ENCODE data around the gene TNFSF13. TPM values are rescaled to one million over a fixed set of nuclear protein-coding genes. Genes with fewer than 3 reads are reported as not detected.

The TNFSF13 gene
- 1 to 10 TPM; 1.8 to 2.5 TPM for total RNA-seq

GRCh38 chr17:7558544-7559319 is at the start of gene TNFSF13:
TSS of gene TNFSF13 (plus strand) at chr17:7558750. CDS start at chr17:7559040, 290 bp downstream.
- POLR2A ChIA-PET: no interaction called here
- DNase-seq (peak; percentile 19), ATAC-seq (no peak)
- CTCF ChIA-PET: interaction anchor here (0.5 to 2.8 kb wide), 7 partner anchors 31 to 501 kb away, joined by 3 to 26 read pairs (median 4); no protein-coding TSS in a partner anchor
- peaks cover 9% of the 10 kb centered on the region for H3K36me3 Mint-ChIP-seq (ENCODE audit: low read depth)
- peaks cover 43% of the 10 kb centered on the region for H3K4me1 Mint-ChIP-seq
- H3K4me3 Mint-ChIP-seq: peak within 1 kb of the TSS; percentile 37
- intact Hi-C loops (cut with DNase I, micrococcal nuclease): no loop called here
- H3K9me3 Mint-ChIP-seq (ENCODE audit: low read depth): no peaks in the 10 kb centered on the region
- no peaks in the 10 kb centered on the region for H3K27me3 Mint-ChIP-seq
- H3K27ac Mint-ChIP-seq: peak within 1 kb of the TSS; percentile 68

GRCh38 chr17:7508846-7509245 is 49.7 kb upstream of the TNFSF13 start:
- ATAC-seq (no peak), DNase-seq (no peak)
- H3K36me3 Mint-ChIP-seq (ENCODE audit: low read depth): peaks cover 75% of the 10 kb centered on the region
- POLR2A ChIA-PET: interaction anchor here (0.7 kb wide), 2 partner anchors 64 to 169 kb away, joined by 3 read pairs; partner anchors contain the start of gene CHRNB1
- no peaks in the 10 kb centered on the region for H3K27me3 Mint-ChIP-seq
- H3K27ac Mint-ChIP-seq: no peak overlapping the region
- intact Hi-C loops (cut with DNase I, micrococcal nuclease): no loop called here
- H3K4me1 Mint-ChIP-seq: no peaks in the 10 kb centered on the region
- no peak overlapping the region for H3K4me3 Mint-ChIP-seq
- CTCF ChIA-PET: interaction anchor here (0.7 to 1.3 kb wide), 5 partner anchors 14 to 54 kb away, joined by 3 to 5 read pairs (median 3); partner anchors contain the start of gene SENP3
- H3K9me3 Mint-ChIP-seq (ENCODE audit: low read depth): no peaks in the 10 kb centered on the region

GRCh38 chr17:7509937-7510336 is 48.6 kb upstream of the TNFSF13 start:
- H3K27me3 Mint-ChIP-seq: no peaks in the 10 kb centered on the region
- no peak for DNase-seq
- H3K27ac Mint-ChIP-seq: no peak overlapping the region
- no peak for ATAC-seq
- intact Hi-C loops (cut with DNase I, micrococcal nuclease): no loop called here
- no peak overlapping the region for H3K4me3 Mint-ChIP-seq
- H3K4me1 Mint-ChIP-seq: no peaks in the 10 kb centered on the region
- peaks cover 79% of the 10 kb centered on the region for H3K36me3 Mint-ChIP-seq (ENCODE audit: low read depth)
- H3K9me3 Mint-ChIP-seq (ENCODE audit: low read depth): no peaks in the 10 kb centered on the region
- ChIA-PET CTCF (no interaction called here), POLR2A (no interaction called here)

- Mint-ChIP-seq H3K27me3 (no peaks in the 10 kb centered on the region), H3K36me3 (ENCODE audit: low read depth) (peaks cover 74% of the 10 kb centered on the region), H3K4me1 (no peaks in the 10 kb centered on the region), H3K27ac (no peak overlapping the region), H3K9me3 (ENCODE audit: low read depth) (no peaks in the 10 kb centered on the region), H3K4me3 (no peak overlapping the region)
- ChIA-PET POLR2A (interaction anchor here (0.6 kb wide), 1 partner anchor 150 kb away, joined by 4 read pairs; no protein-coding TSS in a partner anchor), CTCF (no interaction called here)
- ATAC-seq: no peak
- DNase-seq: no peak
- intact Hi-C loops (cut with DNase I, micrococcal nuclease): no loop called here
Observed at GRCh38 chr17:7511108-7511507, 47.4 kb upstream of the TNFSF13 start.

- H3K27ac Mint-ChIP-seq: no peak overlapping the region
- DNase-seq (no peak), ATAC-seq (no peak)
- no peak overlapping the region for H3K4me3 Mint-ChIP-seq
- H3K9me3 Mint-ChIP-seq (ENCODE audit: low read depth): no peaks in the 10 kb centered on the region
- peaks cover 69% of the 10 kb centered on the region for H3K36me3 Mint-ChIP-seq (ENCODE audit: low read depth)
- H3K27me3 Mint-ChIP-seq: no peaks in the 10 kb centered on the region
- POLR2A ChIA-PET: no interaction called here
- CTCF ChIA-PET: interaction anchor here (1.0 to 1.5 kb wide), 2 partner anchors 11 to 55 kb away, joined by 3 to 4 read pairs; no protein-coding TSS in a partner anchor
- intact Hi-C loops (cut with DNase I, micrococcal nuclease): no loop called here
- no peaks in the 10 kb centered on the region for H3K4me1 Mint-ChIP-seq
Observed at GRCh38 chr17:7512105-7512504, 46.4 kb upstream of the TNFSF13 start.

- Mint-ChIP-seq H3K4me3 (no peak overlapping the region), H3K36me3 (ENCODE audit: low read depth) (peaks cover 63% of the 10 kb centered on the region), H3K27ac (no peak overlapping the region), H3K27me3 (no peaks in the 10 kb centered on the region), H3K4me1 (no peaks in the 10 kb centered on the region), H3K9me3 (ENCODE audit: low read depth) (no peaks in the 10 kb centered on the region)
- no peak for DNase-seq
- no peak for ATAC-seq
- intact Hi-C loops (cut with DNase I, micrococcal nuclease): no loop called here
- POLR2A ChIA-PET: interaction anchor here (0.5 to 1.5 kb wide), 5 partner anchors 58 to 294 kb away, joined by 3 to 7 read pairs (median 3); partner anchors contain the start of genes MPDU1 and SOX15
- CTCF ChIA-PET: interaction anchor here (0.5 to 4.4 kb wide), 13 partner anchors 8 to 242 kb away, joined by 3 to 70 read pairs (median 4); partner anchors contain the start of genes SENP3, TP53 and WRAP53
Observed at GRCh38 chr17:7512824-7513540, 45.6 kb upstream of the TNFSF13 start.

GRCh38 chr17:7513850-7514419 is 44.6 kb upstream of the TNFSF13 start:
- CTCF ChIA-PET: interaction anchor here (0.7 to 4.4 kb wide), 21 partner anchors 8 to 243 kb away, joined by 3 to 70 read pairs (median 5); partner anchors contain the start of genes SENP3, TNFSF13, TP53 and WRAP53
- Mint-ChIP-seq H3K4me1 (no peaks in the 10 kb centered on the region), H3K27me3 (no peaks in the 10 kb centered on the region), H3K9me3 (ENCODE audit: low read depth) (no peaks in the 10 kb centered on the region), H3K36me3 (ENCODE audit: low read depth) (peaks cover 54% of the 10 kb centered on the region), H3K4me3 (no peak overlapping the region), H3K27ac (no peak overlapping the region)
- DNase-seq: no peak
- POLR2A ChIA-PET: interaction anchor here (1.5 kb wide), 1 partner anchor 75 kb away, joined by 4 read pairs; the partner anchor contains the start of gene SOX15
- no peak for ATAC-seq
- intact Hi-C loops (cut with DNase I, micrococcal nuclease): loop anchor here (1.0 to 2.0 kb wide), 2 partner anchors 47 to 75 kb away; partner anchors contain the start of gene SENP3 (in 2 of the 2)

- ATAC-seq (no peak), DNase-seq (no peak)
- no peak overlapping the region for H3K4me3 Mint-ChIP-seq
- ChIA-PET CTCF (interaction anchor here (0.6 to 4.4 kb wide), 7 partner anchors 9 to 172 kb away, joined by 4 to 70 read pairs (median 6); partner anchors contain the start of genes SENP3, TNFSF13, TP53 and WRAP53), POLR2A (interaction anchor here (0.7 kb wide), 1 partner anchor 11 kb away, joined by 3 read pairs; no protein-coding TSS in a partner anchor)
- no peaks in the 10 kb centered on the region for H3K4me1 Mint-ChIP-seq
- no peak overlapping the region for H3K27ac Mint-ChIP-seq
- H3K36me3 Mint-ChIP-seq (ENCODE audit: low read depth): peaks cover 37% of the 10 kb centered on the region
- no peaks in the 10 kb centered on the region for H3K9me3 Mint-ChIP-seq (ENCODE audit: low read depth)
- H3K27me3 Mint-ChIP-seq: no peaks in the 10 kb centered on the region
- intact Hi-C loops (cut with DNase I, micrococcal nuclease): loop anchor here in 1 of 2 experiments (2.0 kb wide), 1 partner anchor 73 kb away; no protein-coding TSS in a partner anchor
Observed at GRCh38 chr17:7515911-7516610, 42.5 kb upstream of the TNFSF13 start.

GRCh38 chr17:7523033-7523432 is 35.5 kb upstream of the TNFSF13 start:
- Mint-ChIP-seq H3K27ac (no peak overlapping the region), H3K36me3 (ENCODE audit: low read depth) (peaks cover 3% of the 10 kb centered on the region), H3K4me1 (no peaks in the 10 kb centered on the region), H3K9me3 (ENCODE audit: low read depth) (peaks cover 5% of the 10 kb centered on the region), H3K27me3 (no peaks in the 10 kb centered on the region), H3K4me3 (no peak overlapping the region)
- ChIA-PET CTCF (interaction anchor here (0.6 to 2.6 kb wide), 14 partner anchors 9 to 548 kb away, joined by 3 to 26 read pairs (median 4); partner anchors contain the start of genes SENP3 and TNFSF13), POLR2A (interaction anchor here (0.7 kb wide), 1 partner anchor 150 kb away, joined by 3 read pairs; no protein-coding TSS in a partner anchor)
- intact Hi-C loops (cut with DNase I, micrococcal nuclease): loop anchor here (1.0 to 5.0 kb wide), 4 partner anchors 38 to 164 kb away; partner anchors contain the start of genes SENP3 (in 2 of the 2), TP53 (in 1 of the 2) and WRAP53 (in 1 of the 2)
- ATAC-seq: peak; percentile 81
- peak; percentile 67 for DNase-seq

GRCh38 chr17:7528842-7529241 is 29.7 kb upstream of the TNFSF13 start:
- intact Hi-C loops (cut with DNase I, micrococcal nuclease): no loop called here
- no peaks in the 10 kb centered on the region for H3K27me3 Mint-ChIP-seq
- POLR2A ChIA-PET: no interaction called here
- H3K27ac Mint-ChIP-seq: no peak overlapping the region
- peaks cover 9% of the 10 kb centered on the region for H3K9me3 Mint-ChIP-seq (ENCODE audit: low read depth)
- peaks cover 6% of the 10 kb centered on the region for H3K36me3 Mint-ChIP-seq (ENCODE audit: low read depth)
- ATAC-seq (no peak), DNase-seq (no peak)
- H3K4me3 Mint-ChIP-seq: no peak overlapping the region
- no peaks in the 10 kb centered on the region for H3K4me1 Mint-ChIP-seq
- CTCF ChIA-PET: interaction anchor here (0.6 to 3.1 kb wide), 3 partner anchors 21 to 61 kb away, joined by 3 to 9 read pairs (median 3); no protein-coding TSS in a partner anchor
